Neural progenitor cell (in vitro differentiated cells): Measurements from ENCODE around the gene IMPACT. TPM values are rescaled to one million over a fixed set of nuclear protein-coding genes. Genes with fewer than 3 reads are reported as not detected.

Experiments
- DNase-seq: peaks from one replicate; pipeline ENCODE4 v3.0.0-alpha.2; 2016; ENCODE audit warnings: low spot score
- H2AFZ ChIP-seq: fragments of 200-600 bp; sonication (generic); replicated peaks from 2 replicates; pipeline ENCODE4 v1.6.1; 2016; ENCODE audit warnings: antibody characterized with exemption
- H3F3A ChIP-seq: fragments of 200-600 bp; sonication (generic); 2 replicates; pipeline ENCODE4 v1.6.1; 2016; ENCODE audit warnings: antibody characterized with exemption, low read depth
- H3K27ac ChIP-seq: fragments of 200-600 bp; sonication (generic); 2 replicates; pipeline ENCODE4 v1.5.1; 2016; ENCODE audit warnings: mild to moderate bottlenecking
- H3K27me3 ChIP-seq: fragments of 200-600 bp; sonication (generic); 2 replicates; pipeline ENCODE4 v1.6.1; 2016; ENCODE audit warnings: mild to moderate bottlenecking, moderate library complexity
- H3K36me3 ChIP-seq: fragments of 200-600 bp; sonication (generic); 2 replicates; pipeline ENCODE4 v1.5.1; 2016
- H3K4me1 ChIP-seq: fragments of 200-600 bp; sonication (generic); 2 replicates; pipeline ENCODE4 v1.6.1; 2016; ENCODE audit warnings: mixed run types
- H3K4me2 ChIP-seq: fragments of 200-600 bp; sonication (generic); 2 replicates; pipeline ENCODE4 v1.6.1; 2016
- H3K4me3 ChIP-seq: fragments of 200-600 bp; sonication (generic); 2 replicates; pipeline ENCODE4 v1.5.1; 2016
- H3K79me2 ChIP-seq: fragments of 200-600 bp; sonication (generic); 2 replicates; pipeline ENCODE4 v1.6.1; 2016; ENCODE audit warnings: low read depth
- H3K9ac ChIP-seq: fragments of 200-600 bp; sonication (generic); 2 replicates; pipeline ENCODE4 v1.6.1; 2016
- H3K9me3 ChIP-seq: fragments of 200-600 bp; sonication (generic); 2 replicates; pipeline ENCODE4 v1.5.1; 2016; ENCODE audit warnings: low read depth
- H4K20me1 ChIP-seq: fragments of 200-600 bp; sonication (generic); 2 replicates; pipeline ENCODE4 v1.6.1; 2016; ENCODE audit warnings: low read depth
- H3K27ac Mint-ChIP-seq: 3 replicates; pipeline ENCODE4 v1.8.0; 2021; ENCODE audit warnings: mixed read lengths
- H3K27me3 Mint-ChIP-seq: 2 replicates; pipeline ENCODE4 v1.8.0; 2022; ENCODE audit warnings: low read depth, mild to moderate bottlenecking, inconsistent platforms, moderate library complexity, mixed read lengths; ENCODE audit not compliant: insufficient read depth
- H3K36me3 Mint-ChIP-seq: 3 replicates; pipeline ENCODE4 v1.8.0; 2021; ENCODE audit warnings: mixed read lengths
- H3K4me1 Mint-ChIP-seq: 3 replicates; pipeline ENCODE4 v1.8.0; 2021; ENCODE audit warnings: mixed read lengths
- H3K4me3 Mint-ChIP-seq: 3 replicates; pipeline ENCODE4 v1.8.0; 2021; ENCODE audit warnings: mild to moderate bottlenecking, moderate library complexity, mixed read lengths
- H3K9me3 Mint-ChIP-seq: 3 replicates; pipeline ENCODE4 v1.8.0; 2020; ENCODE audit warnings: mixed read lengths
- CTCF ChIP-seq: fragments of 200-600 bp; sonication (generic); IDR thresholded peaks from 2 replicates; pipeline ENCODE4 v1.5.1; 2017; ENCODE audit warnings: antibody characterized with exemption, mild to moderate bottlenecking
- EZH2 ChIP-seq: fragments of 200-600 bp; sonication (generic); IDR thresholded peaks from 2 replicates; pipeline ENCODE4 v1.6.1; 2017; ENCODE audit warnings: antibody characterized with exemption, mild to moderate bottlenecking, moderate library complexity
- EZH2phosphoT487 ChIP-seq: fragments of 200-600 bp; sonication (generic); IDR thresholded peaks from 2 replicates; pipeline ENCODE4 v1.6.1; 2017; ENCODE audit warnings: antibody characterized with exemption
- total RNA-seq: library from RNA; depleted of rRNA; stranded (reverse); fragments of >200 nt; gene quantifications from 2 replicates; pipeline ENCODE4 v1.2.3, GENCODE V29; 2015; ENCODE audit warnings: low replicate concordance

Gene IMPACT
- total RNA-seq, 1 donor from 2014 or later: 66.5 TPM

DNA sequence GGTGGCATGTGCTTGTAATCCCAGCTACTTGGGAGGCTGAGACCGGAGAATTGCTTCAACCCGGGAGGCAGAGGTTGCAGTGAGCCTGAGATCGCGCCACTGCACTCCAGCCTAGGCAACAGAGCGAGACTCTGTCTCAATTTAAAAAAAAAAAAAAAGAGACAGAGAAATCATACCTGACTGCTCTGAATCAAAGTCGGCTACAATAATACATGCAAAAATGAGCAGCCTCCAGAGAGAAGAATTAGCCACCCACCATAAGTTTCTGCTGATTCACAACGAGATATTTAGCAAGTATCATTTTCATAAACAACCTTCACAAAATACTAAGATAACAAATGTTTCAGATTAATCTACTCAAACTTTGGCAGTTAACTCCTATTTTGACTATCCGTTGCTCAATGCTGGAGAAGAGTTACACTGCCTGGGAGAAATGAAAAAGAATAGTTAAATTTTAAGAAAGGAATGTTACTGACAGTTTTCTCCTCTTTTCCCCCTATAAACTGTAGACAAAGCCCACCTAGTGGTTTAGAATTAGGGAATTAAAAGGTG is 30.3 kb upstream of the IMPACT start:
- no peak overlapping the region for H2AFZ ChIP-seq
- H3K36me3 ChIP-seq: no peaks in the 10 kb centered on the region
- Mint-ChIP-seq H3K27me3 (no peaks in the 10 kb centered on the region), H3K9me3 (no peaks in the 10 kb centered on the region), H3K4me1 (peaks cover 49% of the 10 kb centered on the region), H3K4me3 (peak overlapping the region; percentile 92), H3K36me3 (peaks cover 6% of the 10 kb centered on the region), H3K27ac (peak overlapping the region; percentile 14)
- TF ChIP-seq EZH2phosphoT487: no peak
- TF ChIP-seq EZH2: no peak
- TF ChIP-seq CTCF: no peak
- DNase-seq: no peak
- peaks cover 23% of the 10 kb centered on the region for H3F3A ChIP-seq
- no peak overlapping the region for H3K27ac ChIP-seq
- peaks cover 28% of the 10 kb centered on the region for H3K4me1 ChIP-seq
- H3K79me2 ChIP-seq: peaks cover 60% of the 10 kb centered on the region
- H3K9me3 ChIP-seq: no peaks in the 10 kb centered on the region
- H3K9ac ChIP-seq: no peak overlapping the region
- H4K20me1 ChIP-seq: no peaks in the 10 kb centered on the region
- no peaks in the 10 kb centered on the region for H3K27me3 ChIP-seq
- peak overlapping the region; percentile 65 for H3K4me3 ChIP-seq
- peak overlapping the region; percentile 82 for H3K4me2 ChIP-seq

GRCh38 chr18:24397131-24397693 is 29.3 kb upstream of the IMPACT start:
- Histone ChIP-seq H3K27ac (peak overlapping the region; percentile 75), H3K4me3 (peak overlapping the region; percentile 65), H2AFZ (peak overlapping the region; percentile 85), H3K4me2 (peak overlapping the region; percentile 82), H3K4me1 (peaks cover 29% of the 10 kb centered on the region), H3K9ac (peak overlapping the region; percentile 30), H3K9me3 (no peaks in the 10 kb centered on the region), H4K20me1 (no peaks in the 10 kb centered on the region), H3F3A (peaks cover 23% of the 10 kb centered on the region), H3K36me3 (no peaks in the 10 kb centered on the region), H3K27me3 (no peaks in the 10 kb centered on the region), H3K79me2 (peaks cover 50% of the 10 kb centered on the region)
- DNase-seq: peak; percentile 82
- Mint-ChIP-seq H3K4me1 (peaks cover 53% of the 10 kb centered on the region), H3K4me3 (peak overlapping the region; percentile 92), H3K27ac (peak overlapping the region; percentile 79), H3K36me3 (peaks cover 5% of the 10 kb centered on the region), H3K9me3 (no peaks in the 10 kb centered on the region), H3K27me3 (peaks cover 3% of the 10 kb centered on the region)
- TF ChIP-seq CTCF (no peak), EZH2phosphoT487 (no peak), EZH2 (no peak)

GRCh38 chr18:24397694-24398368 is 28.6 kb upstream of the IMPACT start, which contains the start of gene OSBPL1A:
TSS of gene OSBPL1A (minus strand) at chr18:24397824. CDS start at chr18:24377533, 20,291 bp downstream.
- Histone ChIP-seq H3K4me3 (peak within 1 kb of the TSS; percentile 65), H3K27me3 (no peaks in the 10 kb centered on the region), H3K36me3 (no peaks in the 10 kb centered on the region), H3K9ac (peak within 1 kb of the TSS; percentile 30), H3K4me2 (peak within 1 kb of the TSS; percentile 82), H3K9me3 (no peaks in the 10 kb centered on the region), H3K4me1 (peaks cover 29% of the 10 kb centered on the region), H4K20me1 (no peaks in the 10 kb centered on the region), H3K27ac (peak within 1 kb of the TSS; percentile 75), H3F3A (peaks cover 23% of the 10 kb centered on the region), H2AFZ (peak within 1 kb of the TSS; percentile 85), H3K79me2 (peaks cover 44% of the 10 kb centered on the region)
- TF ChIP-seq EZH2phosphoT487: peak; percentile 33
- no peak for TF ChIP-seq EZH2
- Mint-ChIP-seq H3K36me3 (peaks cover 3% of the 10 kb centered on the region), H3K9me3 (no peaks in the 10 kb centered on the region), H3K27me3 (peaks cover 4% of the 10 kb centered on the region), H3K4me1 (peaks cover 56% of the 10 kb centered on the region), H3K4me3 (peak within 1 kb of the TSS; percentile 92), H3K27ac (peak within 1 kb of the TSS; percentile 83)
- DNase-seq: peak; percentile 98
